IMR-90 (cell line): Measurements from ENCODE around the gene MRPS10. TPM values are rescaled to one million over a fixed set of nuclear protein-coding genes. Genes with fewer than 3 reads are reported as not detected.

Source experiments
- ATAC-seq: fragments of 200-7000 bp; cut with Tn5 transposase; 2 replicates; pipeline ENCODE4 v1.9.1; 2020; ENCODE audit warnings: low read depth, mild to moderate bottlenecking, moderate library complexity
- BruUV-seq: library from RNA; stranded (reverse); fragments of 400-500 nt; replicated peaks from 2 replicates; lab custom pipeline; 2021; lab: Mats Ljungman, UMichigan
- CTCF ChIA-PET: fragments of 300-600 bp; formaldehyde crosslinking; extraction: SDS; loops from one replicate; lab custom pipeline; 2021; ENCODE audit warnings: antibody characterized with exemption; lab: Yijun Ruan, JAX
- POLR2A ChIA-PET: fragments of 300-600 bp; sonication (Branson Sonifier 250); formaldehyde crosslinking; loops from one replicate; lab custom pipeline; 2022; ENCODE audit warnings: antibody characterized with exemption; ENCODE audit not compliant: unreplicated experiment; lab: Charles Lee
- DNase-seq: peaks from one replicate; pipeline ENCODE4 v3.0.0; 2013
- H2AFZ ChIP-seq: replicated peaks from 2 replicates; pipeline ENCODE3; 2013; ENCODE audit warnings: low read length, mild to moderate bottlenecking; ENCODE audit not compliant: poor library complexity
- H2AK5ac ChIP-seq: 2 replicates; pipeline ENCODE4 v1.6.1; 2013; ENCODE audit warnings: low read depth, low read length, inconsistent platforms
- H2AK9ac ChIP-seq: replicated peaks from 2 replicates; pipeline ENCODE3; 2013; ENCODE audit warnings: mild to moderate bottlenecking, low read depth, low read length, moderate library complexity; ENCODE audit not compliant: poor library complexity
- H2BK120ac ChIP-seq: 2 replicates; pipeline ENCODE4 v1.6.1; 2013; ENCODE audit warnings: low read depth, low read length, inconsistent platforms
- H2BK15ac ChIP-seq: 3 replicates; pipeline ENCODE4 v1.6.1; 2013; ENCODE audit warnings: low read depth, low read length, inconsistent platforms
- H2BK20ac ChIP-seq: 2 replicates; pipeline ENCODE4 v1.6.1; 2013; ENCODE audit warnings: low read depth, mild to moderate bottlenecking, inconsistent platforms, low read length, moderate library complexity
- H2BK5ac ChIP-seq: 2 replicates; pipeline ENCODE4 v1.6.1; 2013; ENCODE audit warnings: mild to moderate bottlenecking, low read depth, low read length, inconsistent platforms; ENCODE audit not compliant: poor library complexity, severe bottlenecking
- H3K14ac ChIP-seq: replicated peaks from 2 replicates; pipeline ENCODE4 v1.6.1; 2013; ENCODE audit warnings: low read depth, low read length, inconsistent platforms
- H3K18ac ChIP-seq: 2 replicates; pipeline ENCODE4 v1.6.1; 2013; ENCODE audit warnings: low read depth, low read length, control low read depth
- H3K23ac ChIP-seq: 2 replicates; pipeline ENCODE4 v1.6.1; 2013; ENCODE audit warnings: low read depth, low read length, inconsistent platforms
- H3K27ac ChIP-seq: 2 replicates; pipeline ENCODE4 v1.5.1; 2013; ENCODE audit warnings: mild to moderate bottlenecking, control low read depth, low read length; ENCODE audit not compliant: insufficient read depth
- H3K27me3 ChIP-seq: 2 replicates; pipeline ENCODE4 v1.6.1; 2013; ENCODE audit warnings: low read length; ENCODE audit not compliant: control insufficient read depth, insufficient read depth
- H3K36me3 ChIP-seq: 2 replicates; pipeline ENCODE4 v1.6.1; 2013; ENCODE audit warnings: low read length, mixed read lengths; ENCODE audit not compliant: control insufficient read depth, insufficient read depth
- H3K4ac ChIP-seq: 2 replicates; pipeline ENCODE4 v1.6.1; 2013; ENCODE audit warnings: low read depth, low read length, inconsistent platforms
- H3K4me1 ChIP-seq: 2 replicates; pipeline ENCODE4 v1.6.1; 2013; ENCODE audit warnings: low read length, mixed read lengths; ENCODE audit not compliant: control insufficient read depth, insufficient read depth
- H3K4me2 ChIP-seq: 2 replicates; pipeline ENCODE4 v1.6.1; 2013; ENCODE audit warnings: low read depth, mild to moderate bottlenecking, control low read depth, low read length, moderate library complexity
- H3K4me3 ChIP-seq: 2 replicates; pipeline ENCODE4 v1.5.1; 2013; ENCODE audit warnings: low read depth, mild to moderate bottlenecking, control low read depth, low read length, moderate library complexity; ENCODE audit not compliant: insufficient read depth
- H3K56ac ChIP-seq: 2 replicates; pipeline ENCODE4 v1.6.1; 2013; ENCODE audit warnings: low read length, inconsistent platforms; ENCODE audit not compliant: insufficient read depth; ENCODE audit errors: extremely low read depth
- H3K79me1 ChIP-seq, 2 experiments: 2 replicates each; pipeline ENCODE4 v1.6.1; 2013; ENCODE audit warnings: low read length in 2 of 2, inconsistent platforms in 1 of 2, low read depth in 1 of 2
- H3K9ac ChIP-seq: 2 replicates; pipeline ENCODE4 v1.6.1; 2013; ENCODE audit warnings: low read depth, low read length, control low read depth
- H3K9me1 ChIP-seq: 2 replicates; pipeline ENCODE4 v1.6.1; 2013; ENCODE audit warnings: low read length, inconsistent platforms; ENCODE audit not compliant: insufficient read depth
- H3K9me3 ChIP-seq: 2 replicates; pipeline ENCODE4 v1.6.1; 2013; ENCODE audit warnings: low read length; ENCODE audit not compliant: control insufficient read depth, insufficient read depth
- H4K20me1 ChIP-seq: 2 replicates; pipeline ENCODE4 v1.6.1; 2013; ENCODE audit warnings: low read length, inconsistent platforms; ENCODE audit not compliant: insufficient read depth
- H4K5ac ChIP-seq: 2 replicates; pipeline ENCODE4 v1.6.1; 2013; ENCODE audit warnings: mild to moderate bottlenecking, low read depth, low read length, control low read depth
- H4K8ac ChIP-seq, 2 experiments: 2 replicates each; pipeline ENCODE4 v1.6.1; 2013; ENCODE audit warnings: low read depth in 2 of 2, low read length in 2 of 2, control low read depth in 1 of 2, inconsistent platforms in 1 of 2
- H4K91ac ChIP-seq: 2 replicates; pipeline ENCODE4 v1.6.1; 2013; ENCODE audit warnings: low read depth, low read length, inconsistent platforms; ENCODE audit not compliant: insufficient read depth
- CEBPB ChIP-seq: IDR thresholded peaks from 2 replicates; pipeline ENCODE4 v1.6.1; 2012; ENCODE audit warnings: low read depth, low read length, improper control_type of control experiment
- CTCF ChIP-seq: conservative IDR thresholded peaks from 2 replicates; pipeline ENCODE4 v1.5.1; 2012; ENCODE audit warnings: mild to moderate bottlenecking, low read depth, low read length, improper control_type of control experiment
- FOS ChIP-seq: fragments of 150-350 bp; IDR thresholded peaks from 2 replicates; pipeline ENCODE4 v1.6.1; 2016; ENCODE audit warnings: low read depth, low read length
- MXI1 ChIP-seq: IDR thresholded peaks from 2 replicates; pipeline ENCODE4 v1.6.1; 2012; ENCODE audit warnings: low read depth, mild to moderate bottlenecking, low read length, moderate library complexity, borderline replicate concordance
- POLR2A ChIP-seq: IDR thresholded peaks from 2 replicates; pipeline ENCODE4 v1.6.1; 2012; ENCODE audit warnings: mild to moderate bottlenecking, low read depth, low read length
- RCOR1 ChIP-seq: IDR thresholded peaks from 2 replicates; pipeline ENCODE4 v1.6.1; 2012; ENCODE audit warnings: mild to moderate bottlenecking, low read length, improper control_type of control experiment; ENCODE audit not compliant: insufficient replicate concordance
- WGBS, 2 experiments: methylation state at CpG; one replicate each; pipeline versions ENCODE4 v1.1.5 to v1.1.7; 2013; ENCODE audit warnings: missing lambda C conversion rate in 2 of 2; ENCODE audit not compliant: insufficient read length in 1 of 2; ENCODE audit errors: extremely low coverage in 2 of 2; 5-methylcytosine and 5-hydroxymethylcytosine counted together
- dilution Hi-C: fragments of 300-500 bp; cut with HindIII; formaldehyde crosslinking; loops from one replicate; pipeline ENCODE4 v1.14.3; 2018; ENCODE audit warnings: low sequenced_read_pairs; ENCODE audit not compliant: unreplicated experiment
- in situ Hi-C: fragments of 300-500 bp; cut with MboI; formaldehyde crosslinking; loops from 3 replicates; pipeline ENCODE4 v1.14.3; 2019; ENCODE audit warnings: low sequenced_read_pairs, inconsistent platforms, mixed read lengths
- intact Hi-C: fragments of 100-400 bp; cut with micrococcal nuclease; formaldehyde crosslinking; loops from 2 replicates; pipeline ENCODE4 v1.10.0; 2022
- polyA plus RNA-seq, 3 experiments: library from polyadenylated mRNA; depleted of rRNA; stranded (reverse); fragments of >200 nt; gene quantifications; 2 replicates each; pipeline ENCODE4 v1.2.3, GENCODE V29; 2012; ENCODE audit warnings: low replicate concordance in 1 of 3
- total RNA-seq: library from RNA; depleted of rRNA; stranded (reverse); fragments of >200 nt; gene quantifications from 2 replicates; pipeline ENCODE4 v1.2.3, GENCODE V29; 2012

Gene MRPS10
- total and polyA plus RNA-seq, 2 of the 4 experiments (the other 2 are of a cell fraction): 28.5 to 47.0 TPM

- H2AK9ac ChIP-seq: peak overlapping the region; percentile 20
- H3K56ac ChIP-seq: no peak overlapping the region
- peaks cover 9% of the 10 kb centered on the region for H3K4me1 ChIP-seq
- ChIA-PET CTCF (interaction anchor here (1.3 kb wide), 1 partner anchor 46 kb away, joined by 4 read pairs; no protein-coding TSS in a partner anchor), POLR2A (interaction anchor here (0.5 kb wide), 1 partner anchor 105 kb away, joined by 3 read pairs; no protein-coding TSS in a partner anchor)
- no peak overlapping the region; the same call in 1 of the 2 replicates for H4K91ac ChIP-seq
- no peak overlapping the region for H3K27ac ChIP-seq
- no TSS peak for BruUV-seq
- in situ Hi-C loops: no loop called here
- H2BK120ac ChIP-seq: no peak overlapping the region
- no peak overlapping the region for H3K4me2 ChIP-seq
- no peak overlapping the region for H2AFZ ChIP-seq
- dilution Hi-C loops: no loop called here
- H3K36me3 ChIP-seq: no peaks in the 10 kb centered on the region
- no peak overlapping the region for H2BK5ac ChIP-seq
- no peak overlapping the region for H3K18ac ChIP-seq
- no peak overlapping the region for H3K4ac ChIP-seq
- WGBS, 2 experiments: 83% methylated on average over 1 of the region's 6 CpGs; no CpG with 5 or more reads in 1 of the 2 experiments
- no peak overlapping the region for H3K4me3 ChIP-seq
- H2AK5ac ChIP-seq: peak overlapping the region; percentile 51; the same call in 1 of the 2 replicates
- H2BK15ac ChIP-seq: no peak overlapping the region
- H3K79me1 ChIP-seq: no peaks in the 10 kb centered on the region
- H4K5ac ChIP-seq: no peak overlapping the region
- no peak overlapping the region for H4K8ac ChIP-seq
- ATAC-seq (no peak), DNase-seq (no peak)
- H3K9ac ChIP-seq: no peak overlapping the region
- H3K9me1 ChIP-seq: no peaks in the 10 kb centered on the region
- H3K9me3 ChIP-seq: no peaks in the 10 kb centered on the region
- H3K23ac ChIP-seq: no peak overlapping the region
- TF ChIP-seq MXI1 (no peak), RCOR1 (no peak), CEBPB (no peak), POLR2A (no peak), FOS (no peak), CTCF (no peak)
- H2BK20ac ChIP-seq: no peak overlapping the region
- intact Hi-C loops: no loop called here
- no peak overlapping the region for H3K14ac ChIP-seq
- no peaks in the 10 kb centered on the region; the same call in 1 of the 2 replicates for H3K27me3 ChIP-seq
- no peaks in the 10 kb centered on the region for H4K20me1 ChIP-seq
Measured at GRCh38 chr6:42188406-42188805, 29.3 kb downstream of the MRPS10 start.
